ENCODE results near the gene TSBP1. TPM values are rescaled to one million over a fixed set of nuclear protein-coding genes. Genes with fewer than 3 reads are reported as not detected.
"Not testable (repeated sequence)": the region's sequence is repeated elsewhere in the genome, so short reads cannot be mapped to it uniquely, and the experiment has no call there.

Gene TSBP1
- total RNA-seq, 1 experiment from 2014 or later: not detected

- Histone ChIP-seq H2AFZ (ENCODE audit: low read depth, low read length, poor library complexity, severe bottlenecking) (no peak overlapping the region), H3K9me2 (ENCODE audit: insufficient read depth) (no peaks in the 10 kb centered on the region), H3K27me3 (ENCODE audit: insufficient read depth, low read length) (0 out of 2 replicates have a peak, but pooled peaks cover 9% of the 10 kb centered on the region), H4K20me1 (ENCODE audit: insufficient read depth) (no peaks in the 10 kb centered on the region), H3K79me2 (ENCODE audit: insufficient read depth, low read length) (no peaks in the 10 kb centered on the region), H3K9me3 (ENCODE audit: control insufficient read depth in 1 of 2, insufficient read depth in 1 of 2, low read depth in 1 of 2, low read length in 2 of 2) (no peaks in the 10 kb centered on the region), H3K27ac (ENCODE audit: low read depth, low read length) (no peak overlapping the region), H3K4me2 (ENCODE audit: low read length) (no peak overlapping the region), H3K4me3 (replicated peaks in 1 of 2; ENCODE audit: low read depth in 1 of 2, low read length in 2 of 2) (no peak overlapping the region), H3K4me1 (ENCODE audit: control insufficient read depth in 1 of 2, insufficient read depth in 2 of 2, low read length in 2 of 2) (no peaks in the 10 kb centered on the region), H3K36me3 (ENCODE audit: control insufficient read depth in 1 of 2, insufficient read depth in 2 of 2, low read length in 2 of 2) (no peaks in the 10 kb centered on the region), H3K9ac (ENCODE audit: low read length) (no peak overlapping the region)
- ChIA-PET POLR2A (no interaction called here), RAD21 (ENCODE audit: low non-redundant PET in 1 of 2, low total read pairs in 2 of 2, uncharacterized antibody in 2 of 2, unreplicated experiment in 2 of 2) (no interaction called here), CTCF (interaction anchor here (1.1 kb wide), 1 partner anchor 8 kb away, joined by 3 read pairs; no protein-coding TSS in a partner anchor)
- TF ChIP-seq ZNF274 (IDR thresholded peaks at IDR 0.05; ENCODE audit: low read depth, low read length) (no peak), CBX3 (IDR thresholded peaks at IDR 0.05; ENCODE audit: low read depth) (no peak), FOSL1 (IDR thresholded peaks at IDR 0.05; ENCODE audit: low read depth) (no peak), CTCF (IDR thresholded peaks at IDR 0.05 in 2 of 3, conservative IDR thresholded peaks at IDR 0.05 in 1 of 3; ENCODE audit: borderline replicate concordance in 1 of 3, insufficient read depth in 1 of 3, low read depth in 2 of 3, low read length in 2 of 3) (no peak), SRF (IDR thresholded peaks at IDR 0.05; ENCODE audit: low read depth) (no peak), MAX (IDR thresholded peaks at IDR 0.05) (no peak), TCF7L2 (IDR thresholded peaks at IDR 0.05; ENCODE audit: borderline replicate concordance, extremely low read depth, insufficient read depth, insufficient read length) (no peak), REST (IDR thresholded peaks at IDR 0.05; ENCODE audit: low read depth) (no peak), RAD21 (IDR thresholded peaks at IDR 0.05; ENCODE audit: low read depth) (no peak), JUND (IDR thresholded peaks at IDR 0.05) (no peak), ZFX (IDR thresholded peaks at IDR 0.05) (no peak), YY1 (IDR thresholded peaks at IDR 0.05; ENCODE audit: extremely low read depth, insufficient replicate concordance, low read depth, low read length) (no peak), SP1 (IDR thresholded peaks at IDR 0.05; ENCODE audit: low read depth) (no peak), EZH2 (IDR thresholded peaks at IDR 0.05) (no peak), SIN3A (IDR thresholded peaks at IDR 0.05; ENCODE audit: low read depth) (no peak), CEBPB (IDR thresholded peaks at IDR 0.05; ENCODE audit: low read depth) (no peak), POLR2A (IDR thresholded peaks at IDR 0.05; ENCODE audit: borderline replicate concordance, extremely low read depth, insufficient read depth, insufficient read length) (no peak)
- ATAC-seq (no peak), DNase-seq (ENCODE audit: low read depth, low spot score) (no peak)
- no TSS peak for BruUV-seq (replicated peaks)
- intact Hi-C loops (cut with micrococcal nuclease): no loop called here
These were observed 83.3 kb downstream of the TSBP1 start for GRCh38 chr6:32288426-32288825.

- H3K36me3 ChIP-seq (ENCODE audit: control insufficient read depth in 1 of 2, insufficient read depth in 2 of 2, low read length in 2 of 2); ATAC-seq; H3K4me3 ChIP-seq (replicated peaks in 1 of 2; ENCODE audit: low read depth in 1 of 2, low read length in 2 of 2); H2AFZ ChIP-seq (ENCODE audit: low read depth, low read length, poor library complexity, severe bottlenecking); intact Hi-C loops (cut with micrococcal nuclease); H3K9me3 ChIP-seq (ENCODE audit: control insufficient read depth in 1 of 2, insufficient read depth in 1 of 2, low read depth in 1 of 2, low read length in 2 of 2); H4K20me1 ChIP-seq (ENCODE audit: insufficient read depth); H3K27ac ChIP-seq (ENCODE audit: low read depth, low read length); H3K4me1 ChIP-seq (ENCODE audit: control insufficient read depth in 1 of 2, insufficient read depth in 2 of 2, low read length in 2 of 2); DNase-seq (ENCODE audit: low read depth, low spot score); POLR2A ChIA-PET; H3K9me2 ChIP-seq (ENCODE audit: insufficient read depth); H3K27me3 ChIP-seq (ENCODE audit: insufficient read depth, low read length); H3K4me2 ChIP-seq (ENCODE audit: low read length); H3K9ac ChIP-seq (ENCODE audit: low read length); BruUV-seq (replicated peaks); RAD21 ChIA-PET (ENCODE audit: low non-redundant PET in 1 of 2, low total read pairs in 2 of 2, uncharacterized antibody in 2 of 2, unreplicated experiment in 2 of 2); H3K79me2 ChIP-seq (ENCODE audit: insufficient read depth, low read length); CTCF ChIA-PET: not testable (repeated sequence)
These were observed 97.7 kb downstream of the TSBP1 start for GRCh38 chr6:32273801-32274577.

Measured in HCT116 (cell line).